ENCODE results near the gene NTSR1.

Gene NTSR1

GRCh38 chr20:62663145-62664018 lies 45.3 kb upstream of the NTSR1 start:
- TF ChIP-seq CTCF (IDR thresholded peaks at IDR 0.05; ENCODE audit: control insufficient read depth, extremely low read depth, insufficient read depth): no peak
- DNase-seq (ENCODE audit: low read depth): no peak
- no peak overlapping the region for H3K4me3 ChIP-seq (ENCODE audit: low read depth, low read length)

DNA sequence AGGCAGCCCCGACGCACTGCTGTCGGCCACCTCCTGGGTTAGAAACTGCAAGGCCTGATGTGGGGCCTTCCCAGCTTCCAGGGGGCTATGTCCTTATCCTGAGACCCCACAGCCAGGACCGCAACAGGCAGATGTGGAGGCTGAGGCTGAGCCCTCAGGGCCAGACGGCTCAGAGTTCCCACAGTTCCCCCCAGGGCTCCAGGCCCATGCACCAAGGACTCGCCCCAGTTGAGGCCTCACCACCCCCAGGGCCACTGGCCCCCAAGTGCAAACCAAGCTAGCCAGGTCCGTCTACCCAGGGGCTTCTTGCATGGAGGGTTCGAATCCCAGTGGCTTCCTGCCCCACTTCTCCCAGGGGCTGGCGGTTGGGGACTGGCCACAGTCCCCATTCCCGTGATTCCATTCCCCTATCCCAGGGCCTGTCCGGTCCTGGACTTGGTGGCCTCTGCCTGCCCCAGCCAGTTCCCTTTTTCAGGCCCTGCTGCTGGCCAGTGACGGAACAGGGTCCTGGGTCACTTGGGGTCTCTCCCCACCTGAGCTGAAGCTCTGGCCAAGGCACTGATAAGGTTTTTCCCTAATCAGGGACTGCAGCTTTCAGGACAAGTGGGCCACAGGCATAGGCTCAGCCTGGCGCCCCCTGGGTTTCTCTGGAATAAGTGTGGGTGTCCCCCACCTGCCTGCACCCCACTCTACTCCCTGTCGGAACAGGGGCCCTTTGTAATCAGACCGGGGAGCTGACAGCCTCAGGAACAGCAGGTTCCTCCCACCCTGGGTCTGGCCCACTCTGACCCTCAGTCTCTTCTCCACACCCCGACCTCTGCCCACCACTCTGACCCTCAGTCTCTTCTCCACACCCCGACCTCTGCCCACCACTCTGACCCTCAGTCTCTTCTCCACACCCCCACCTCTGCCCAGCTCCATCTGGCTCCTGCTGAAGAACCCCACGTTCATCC lies 44.3 kb upstream of the NTSR1 start:
- DNase-seq (ENCODE audit: low read depth): no peak
- no peak for TF ChIP-seq CTCF (IDR thresholded peaks at IDR 0.05; ENCODE audit: control insufficient read depth, extremely low read depth, insufficient read depth)
- H3K4me3 ChIP-seq (ENCODE audit: low read depth, low read length): no peak overlapping the region

- no peak for TF ChIP-seq CTCF (IDR thresholded peaks at IDR 0.05; ENCODE audit: control insufficient read depth, extremely low read depth, insufficient read depth)
- H3K4me3 ChIP-seq (ENCODE audit: low read depth, low read length): no peak overlapping the region
Observed at GRCh38 chr20:62665153-62665754, 43.4 kb upstream of the NTSR1 start.

DNA sequence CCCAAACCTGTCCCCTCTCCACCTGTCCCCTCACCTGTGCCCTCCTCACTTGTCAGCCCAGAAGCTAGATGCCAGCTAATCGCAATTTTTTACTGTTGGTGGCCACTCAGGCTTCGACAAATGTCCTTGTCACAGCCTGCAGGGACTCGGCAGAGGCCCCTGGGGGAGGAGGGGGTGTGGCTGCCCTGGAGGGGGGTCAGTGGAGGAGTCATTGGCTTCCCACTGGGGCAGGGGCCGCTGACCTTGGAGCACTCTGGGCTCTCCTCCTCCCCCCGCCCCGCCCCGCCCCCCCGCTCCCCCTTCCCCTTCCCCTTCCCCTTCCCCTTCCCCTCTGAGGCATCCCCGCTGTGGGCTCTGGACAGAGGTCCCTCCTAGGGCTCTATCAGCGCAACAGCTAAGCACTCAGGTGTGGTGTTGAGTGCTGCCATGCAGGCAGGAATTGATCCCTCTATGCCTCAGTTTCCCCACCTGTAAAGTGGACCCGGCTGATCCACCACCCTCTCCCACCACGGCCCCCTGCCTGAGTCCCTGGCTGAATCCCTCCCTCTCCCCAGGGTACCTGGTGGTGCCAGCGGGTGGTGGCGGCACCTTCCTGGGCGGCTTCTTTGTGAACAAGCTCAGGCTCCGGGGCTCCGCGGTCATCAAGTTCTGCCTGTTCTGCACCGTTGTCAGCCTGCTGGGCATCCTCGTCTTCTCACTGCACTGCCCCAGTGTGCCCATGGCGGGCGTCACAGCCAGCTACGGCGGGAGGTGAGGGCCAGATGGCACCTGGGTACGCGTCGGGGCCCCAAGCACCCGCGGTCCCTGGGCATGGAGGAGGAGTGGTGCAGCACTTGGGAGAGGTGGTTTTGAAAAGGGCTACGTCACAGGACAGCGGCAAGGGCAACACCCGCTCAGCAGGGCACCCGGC lies 42.6 kb upstream of the NTSR1 start:
- DNase-seq (ENCODE audit: low read depth): no peak
- H3K4me3 ChIP-seq (ENCODE audit: low read depth, low read length): no peak overlapping the region
- TF ChIP-seq CTCF (IDR thresholded peaks at IDR 0.05; ENCODE audit: control insufficient read depth, extremely low read depth, insufficient read depth): no peak

More at GRCh38 chr20:62665153-62665754, 43.4 kb upstream of the NTSR1 start:
- no peak for DNase-seq (ENCODE audit: low read depth)

- DNase-seq (ENCODE audit: low read depth): no peak
- no peak overlapping the region for H3K4me3 ChIP-seq (ENCODE audit: low read depth, low read length)
- TF ChIP-seq CTCF (IDR thresholded peaks at IDR 0.05; ENCODE audit: control insufficient read depth, extremely low read depth, insufficient read depth): 0 out of 2 replicates have a peak, but pooled peaks have one; percentile 7
Observed at GRCh38 chr20:62666736-62667529, 41.7 kb upstream of the NTSR1 start.
